A549 (cell line): ENCODE measurements around the gene POLD1. TPM values are rescaled to one million over a fixed set of nuclear protein-coding genes. Genes with fewer than 3 reads are reported as not detected.
"Not testable (repeated sequence)": the region's sequence is repeated elsewhere in the genome, so short reads cannot be mapped to it uniquely, and the experiment has no call there.

ENCODE experiments used
- ATAC-seq, 2 experiments: fragments of 200-7000 bp in 1 of 2; fragments of >200 bp in 1 of 2; cut with Nextera tagmentation in 1 of 2; cut with Tn5 transposase in 1 of 2; 3 replicates each; pipeline versions ENCODE4 v1.8.0 to v1.9.1; 2018 to 2020; ENCODE audit warnings: mild to moderate bottlenecking in 1 of 2, moderate library complexity in 1 of 2
- CTCF ChIA-PET: fragments of 300-600 bp; sonication (Branson Sonifier 250); formaldehyde crosslinking; extraction: SDS; loops from one replicate; lab custom pipeline; 2021; ENCODE audit warnings: antibody characterized with exemption, inconsistent platforms; lab: Yijun Ruan, JAX
- POLR2A ChIA-PET: fragments of 350-600 bp; formaldehyde crosslinking; extraction: SDS; loops from one replicate; lab custom pipeline; 2021; ENCODE audit warnings: antibody characterized with exemption, inconsistent platforms; lab: Yijun Ruan, JAX
- DNase-seq, 2 experiments: peaks; one replicate each; pipeline versions ENCODE4 v3.0.0 to v3.0.0-alpha.2; 2011 to 2016; ENCODE audit warnings: low read depth in 1 of 2, low spot score in 1 of 2
- FAIRE-seq: peaks from 2 replicates; lab custom pipeline; 2011; peaks lifted over from hg19 to GRCh38; lab: Jason Lieb, UNC
- H3K27ac ChIP-seq, 2 experiments: fragments of >200 bp; sonication (Bioruptor Twin); formaldehyde crosslinking; 3 replicates each; pipeline ENCODE4 v1.5.1; 2016 to 2017
- H3K4me1 ChIP-seq: fragments of >200 bp; sonication (Bioruptor Twin); formaldehyde crosslinking; 3 replicates; pipeline ENCODE4 v1.6.1; 2016
- H3K4me2 ChIP-seq: fragments of >200 bp; sonication (Bioruptor Twin); formaldehyde crosslinking; 3 replicates; pipeline ENCODE4 v1.6.1; 2016
- H3K4me3 ChIP-seq: fragments of >200 bp; sonication (Bioruptor Twin); formaldehyde crosslinking; 3 replicates; pipeline ENCODE4 v1.5.1; 2016
- H3K9me3 ChIP-seq: fragments of >200 bp; sonication (Bioruptor Twin); formaldehyde crosslinking; 3 replicates; pipeline ENCODE4 v1.6.1; 2016
- ATOH8 ChIP-seq: fragments of 250-450 bp; sonication (Bioruptor Pico); IDR thresholded peaks from 2 replicates; pipeline ENCODE4 v1.5.0; 2020; ENCODE audit warnings: low read depth, mild to moderate bottlenecking, moderate library complexity
- CEBPB ChIP-seq, 2 experiments: fragments of >200 bp in 1 of 2; sonication (Bioruptor Twin) in 1 of 2; formaldehyde crosslinking in 1 of 2; IDR thresholded peaks; 2 replicates each; pipeline ENCODE4 v1.6.1; 2012 to 2016
- EHMT2 ChIP-seq: fragments of 200-600 bp; sonication (generic); IDR thresholded peaks from 2 replicates; pipeline ENCODE4 v1.6.1; 2016; ENCODE audit warnings: antibody characterized with exemption, low read depth, mild to moderate bottlenecking, moderate library complexity
- EP300 ChIP-seq, 2 experiments: fragments of >200 bp; sonication (Bioruptor Twin); formaldehyde crosslinking; IDR thresholded peaks; 2 replicates in 1 of 2; 3 replicates in 1 of 2; pipeline ENCODE4 v1.6.1; 2016 to 2017
- GATA3 ChIP-seq: IDR thresholded peaks from 2 replicates; pipeline ENCODE4 v1.6.1; 2012; ENCODE audit warnings: borderline replicate concordance
- HES2 ChIP-seq: fragments of >200 bp; sonication (Bioruptor Twin); formaldehyde crosslinking; IDR thresholded peaks from 2 replicates; pipeline ENCODE4 v1.6.1; 2016
- HMGXB4 ChIP-seq: fragments of 250-450 bp; sonication (Bioruptor Pico); IDR thresholded peaks from 2 replicates; pipeline ENCODE4 v1.5.0; 2021; ENCODE audit warnings: mild to moderate bottlenecking, moderate library complexity, borderline replicate concordance
- HOXB13 ChIP-seq: fragments of 250-450 bp; sonication (Bioruptor Pico); IDR thresholded peaks from 2 replicates; pipeline ENCODE4 v1.5.0; 2020; ENCODE audit warnings: low read depth, mild to moderate bottlenecking, moderate library complexity
- MAZ ChIP-seq: fragments of 150-350 bp; IDR thresholded peaks from 2 replicates; pipeline ENCODE4 v1.6.1; 2014; ENCODE audit warnings: antibody characterized with exemption, low read depth, low read length, borderline replicate concordance
- NPAS2 ChIP-seq: fragments of 250-450 bp; sonication (Bioruptor Pico); IDR thresholded peaks from 2 replicates; pipeline ENCODE4 v1.8.0; 2022; ENCODE audit warnings: mild to moderate bottlenecking, moderate library complexity, borderline replicate concordance
- NR3C1 ChIP-seq: fragments of >200 bp; sonication (Bioruptor Twin); formaldehyde crosslinking; IDR thresholded peaks from 3 replicates; pipeline ENCODE4 v1.6.1; 2017
- PBX3 ChIP-seq: IDR thresholded peaks from 2 replicates; pipeline ENCODE4 v1.6.1; 2012
- POLR2A ChIP-seq: IDR thresholded peaks from 2 replicates; pipeline ENCODE4 v1.6.1; 2012; ENCODE audit warnings: mild to moderate bottlenecking, low read length
- POLR2AphosphoS2 ChIP-seq: conservative IDR thresholded peaks from 2 replicates; pipeline ENCODE4 v1.6.1; 2012; ENCODE audit warnings: low read length, improper control_type of control experiment, inconsistent platforms
- RCOR1 ChIP-seq: fragments of 150-350 bp; IDR thresholded peaks from 2 replicates; pipeline ENCODE4 v1.6.1; 2014; ENCODE audit warnings: antibody characterized with exemption, low read length, low read depth
- SMC3 ChIP-seq: fragments of >200 bp; sonication (Bioruptor Twin); formaldehyde crosslinking; IDR thresholded peaks from 3 replicates; pipeline ENCODE4 v1.6.1; 2018; ENCODE audit warnings: inconsistent platforms
- TP53 ChIP-seq: fragments of 250-450 bp; sonication (Bioruptor Pico); IDR thresholded peaks from 2 replicates; pipeline ENCODE4 v1.5.0; 2021; ENCODE audit warnings: mild to moderate bottlenecking, moderate library complexity
- ZSCAN20 ChIP-seq: fragments of 250-450 bp; sonication (Bioruptor Pico); IDR thresholded peaks from 2 replicates; pipeline ENCODE4 v1.8.0; 2022; ENCODE audit warnings: mild to moderate bottlenecking, moderate library complexity
- WGBS: methylation state at CpG from one replicate; pipeline ENCODE4 v1.1.6; 2017; ENCODE audit errors: missing lambda C conversion rate; 5-methylcytosine and 5-hydroxymethylcytosine counted together
- polyA plus RNA-seq, 4 experiments: library from polyadenylated mRNA; depleted of rRNA in 3 of 4; stranded (reverse); fragments of >200 nt; fragmentation: RNase III in 1 of 4; extraction: RNeasy Plus Mini Kit Qiagen cat#74134 plus additional on column Dnase treatment in 1 of 4; gene quantifications; 2 replicates in 3 of 4; 3 replicates in 1 of 4; pipeline ENCODE4 v1.2.3, GENCODE V29; 2011 to 2017

Gene POLD1
- polyA plus RNA-seq, 2 of the 4 experiments (the other 2 are of a cell fraction) = 26.1 to 88.8 TPM

- TF ChIP-seq PBX3 = no peak
Measured at GRCh38 chr19:50334741-50335421, 49.3 kb upstream of the POLD1 start (continued).

- ATAC-seq, DNase-seq, POLR2A ChIA-PET, H3K4me2 ChIP-seq, H3K27ac ChIP-seq, FAIRE-seq, H3K4me3 ChIP-seq: not testable (repeated sequence)
- CTCF ChIA-PET = interaction anchor here (0.6 to 3.1 kb wide), 6 partner anchors 9 to 190 kb away, joined by 3 to 9 read pairs (median 4); no protein-coding TSS in a partner anchor
- H3K4me1 ChIP-seq = peaks cover 11% of the 10 kb centered on the region
- 71% methylated on average over 6 of the region's 6 CpGs for WGBS
- peaks cover 14% of the 10 kb centered on the region; the same call in 2 of the 3 replicates for H3K9me3 ChIP-seq
Measured at GRCh38 chr19:50337031-50337430, 47.1 kb upstream of the POLD1 start.

GRCh38 chr19:50340331-50340730 lies 43.8 kb upstream of the POLD1 start:
- Histone ChIP-seq H3K4me2 (no peak overlapping the region), H3K4me1 (no peaks in the 10 kb centered on the region), H3K9me3 (peaks cover 14% of the 10 kb centered on the region; the same call in 2 of the 3 replicates), H3K27ac (no peak overlapping the region), H3K4me3 (no peak overlapping the region)
- FAIRE-seq (no peak), ATAC-seq (no peak), DNase-seq (no peak)
- ChIA-PET CTCF (interaction anchor here (1.5 to 4.7 kb wide), 5 partner anchors 11 to 121 kb away, joined by 5 to 27 read pairs (median 6); no protein-coding TSS in a partner anchor), POLR2A (no interaction called here)
- no peak for TF ChIP-seq POLR2AphosphoS2

- ChIA-PET POLR2A (no interaction called here), CTCF (interaction anchor here (1.1 to 4.7 kb wide), 5 partner anchors 10 to 120 kb away, joined by 3 to 27 read pairs (median 6); no protein-coding TSS in a partner anchor)
- FAIRE-seq (no peak), ATAC-seq (no peak), DNase-seq (no peak)
- peaks cover 14% of the 10 kb centered on the region; the same call in 2 of the 3 replicates for H3K9me3 ChIP-seq
- WGBS = 71% methylated on average over 3 of the region's 3 CpGs
- TF ChIP-seq PBX3 (no peak), HES2 (no peak), EHMT2 (no peak), NPAS2 (no peak), ATOH8 (CRISPR knock-in tag) (no peak), ZSCAN20 (CRISPR knock-in tag) (no peak), HMGXB4 (CRISPR knock-in tag) (no peak), MAZ (no peak), POLR2A (no peak), CEBPB (IDR thresholded peaks at IDR 0.05) (no peak), TP53 (CRISPR knock-in tag) (no peak), EP300 (IDR thresholded peaks at IDR 0.05) (no peak), GATA3 (no peak), SMC3 (no peak), NR3C1 (no peak), RCOR1 (no peak), HOXB13 (CRISPR knock-in tag) (no peak)
- TF ChIP-seq, all 56 proteins: peak for 0
- Histone ChIP-seq H3K27ac (no peak overlapping the region), H3K4me3 (no peak overlapping the region), H3K4me2 (no peak overlapping the region), H3K4me1 (no peaks in the 10 kb centered on the region)
Measured at GRCh38 chr19:50341091-50341564, 43.0 kb upstream of the POLD1 start.
